Measurements from ENCODE around the gene ZFYVE21.

Gene ZFYVE21

DNA sequence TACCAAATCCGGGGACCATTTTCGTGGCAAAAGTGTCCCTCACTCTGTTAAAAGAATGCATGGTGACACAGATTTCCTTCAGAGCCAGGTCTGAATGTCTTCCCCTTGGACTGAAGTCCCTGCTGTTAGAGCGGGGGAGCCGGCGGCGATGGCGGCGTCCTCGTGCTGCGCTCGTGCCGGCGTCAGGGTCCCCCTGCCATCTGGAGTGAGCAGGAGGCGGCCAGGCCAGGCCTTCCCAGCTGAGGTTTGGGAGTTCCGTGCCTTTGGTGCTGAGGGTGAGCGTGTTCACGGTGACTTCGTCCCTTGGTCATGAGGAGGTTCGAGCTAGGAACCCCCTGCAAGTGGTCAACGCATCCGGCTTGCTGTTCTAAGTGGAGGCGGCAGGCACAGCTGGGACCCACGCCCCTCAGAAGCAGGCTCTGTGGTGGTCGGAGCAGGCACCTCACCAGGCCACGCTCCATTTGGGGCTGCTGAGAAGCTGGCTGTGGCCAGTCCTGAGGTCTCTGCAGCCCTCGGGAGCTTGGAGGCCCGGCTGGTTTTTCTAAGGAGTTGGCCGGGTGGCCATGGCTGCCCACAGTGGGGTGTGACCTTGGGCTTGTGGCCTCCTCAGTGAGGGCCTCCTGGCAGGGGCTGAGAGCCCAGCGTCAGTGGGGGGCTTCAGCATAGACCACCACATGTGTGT lies 9.5 kb downstream of the ZFYVE21 start:
- DNase-seq (ENCODE audit: low spot score) = no peak

DNA sequence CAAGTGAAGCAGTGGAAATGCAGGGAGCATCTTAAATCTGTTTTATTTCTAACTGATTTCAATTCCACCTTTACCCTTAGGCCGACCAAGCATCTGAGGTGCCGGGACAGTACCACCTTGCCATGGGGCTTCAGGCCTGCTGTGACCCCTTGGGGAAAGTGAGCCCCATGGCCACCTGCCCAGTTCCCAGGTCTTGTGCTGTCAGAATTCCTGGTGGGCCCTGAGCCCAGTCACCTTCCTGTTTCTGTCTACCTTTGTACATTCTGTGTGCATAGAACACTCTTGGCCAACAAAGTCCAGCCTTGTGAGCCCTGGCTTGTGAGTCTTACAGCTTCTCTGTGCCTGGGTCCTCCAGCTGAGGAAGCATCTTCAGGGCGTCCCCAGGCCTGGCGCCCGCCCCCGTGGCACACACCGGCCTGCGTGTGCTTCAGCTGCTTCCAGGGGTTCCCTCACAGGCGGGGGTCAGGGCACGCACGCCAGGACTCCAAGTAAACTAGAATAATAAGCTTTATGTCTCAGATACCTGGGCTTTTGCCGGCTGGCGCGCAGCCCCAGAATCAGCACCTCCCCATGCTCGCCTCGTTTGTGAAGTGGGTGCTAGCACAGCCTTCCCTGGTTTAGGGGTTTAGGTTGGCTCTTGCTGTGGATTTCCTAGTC lies 10.3 kb downstream of the ZFYVE21 start:
- DNase-seq (ENCODE audit: low spot score) = no peak

DNA sequence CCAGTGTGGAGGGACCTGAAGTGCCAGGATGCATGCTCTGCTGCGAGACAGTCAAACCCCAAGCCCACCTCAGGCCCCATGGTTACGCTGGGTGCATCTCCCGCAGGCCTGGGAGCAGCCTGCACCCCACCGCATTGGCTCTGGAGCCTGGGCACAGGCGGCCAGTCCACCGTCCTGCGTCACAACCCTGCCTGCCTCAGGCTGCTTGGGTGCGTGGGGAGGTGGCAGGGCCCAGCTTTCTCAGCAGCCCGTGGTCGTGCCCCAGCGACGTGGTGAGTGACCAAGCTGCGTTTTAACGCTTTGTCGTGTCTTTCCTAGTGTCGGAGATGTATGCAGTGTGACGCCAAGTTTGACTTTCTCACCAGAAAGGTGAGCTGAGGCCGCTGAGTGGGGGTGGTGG lies 10.9 kb downstream of the ZFYVE21 start:
- no peak for DNase-seq (ENCODE audit: low spot score)

DNA sequence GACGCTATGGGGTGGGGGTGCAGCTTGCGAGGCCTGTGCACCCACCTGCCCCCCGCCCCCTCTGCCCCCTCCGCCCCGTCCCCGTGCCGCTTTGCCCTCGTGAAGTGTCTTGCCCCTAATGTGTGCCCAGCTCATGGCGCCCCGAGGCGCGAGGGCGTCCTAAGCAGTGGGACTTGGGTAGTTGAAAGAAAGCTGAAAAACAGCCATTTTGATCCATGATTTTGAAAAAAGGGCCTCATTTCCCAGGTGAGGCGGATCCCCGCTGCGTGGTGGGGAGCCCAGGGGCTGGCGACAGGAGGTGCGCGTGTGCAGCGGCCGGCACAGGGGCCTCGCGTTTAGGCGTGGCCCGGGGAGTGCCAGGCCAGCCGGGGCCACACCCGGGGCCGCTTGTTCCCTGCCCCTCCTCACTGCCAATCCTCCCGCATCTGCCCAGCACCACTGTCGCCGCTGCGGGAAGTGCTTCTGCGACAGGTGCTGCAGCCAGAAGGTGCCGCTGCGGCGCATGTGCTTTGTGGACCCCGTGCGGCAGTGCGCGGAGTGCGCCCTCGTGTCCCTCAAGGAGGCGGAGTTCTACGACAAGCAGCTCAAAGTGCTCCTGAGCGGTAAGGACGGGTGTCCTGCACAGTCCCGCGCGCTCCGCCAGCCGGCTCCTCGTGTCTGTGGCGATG lies 11.8 kb downstream of the ZFYVE21 start:
- no peak for DNase-seq (ENCODE audit: low spot score)

- no peak for DNase-seq (ENCODE audit: low spot score)
Observed at GRCh38 chr14:103728141-103728540, 12.5 kb downstream of the ZFYVE21 start.

- DNase-seq (ENCODE audit: low spot score) = no peak
Observed at GRCh38 chr14:103728721-103729120, 13.1 kb downstream of the ZFYVE21 start.

- DNase-seq (ENCODE audit: low spot score) = no peak
Observed at GRCh38 chr14:103729496-103730448, 14.2 kb downstream of the ZFYVE21 start.

DNA sequence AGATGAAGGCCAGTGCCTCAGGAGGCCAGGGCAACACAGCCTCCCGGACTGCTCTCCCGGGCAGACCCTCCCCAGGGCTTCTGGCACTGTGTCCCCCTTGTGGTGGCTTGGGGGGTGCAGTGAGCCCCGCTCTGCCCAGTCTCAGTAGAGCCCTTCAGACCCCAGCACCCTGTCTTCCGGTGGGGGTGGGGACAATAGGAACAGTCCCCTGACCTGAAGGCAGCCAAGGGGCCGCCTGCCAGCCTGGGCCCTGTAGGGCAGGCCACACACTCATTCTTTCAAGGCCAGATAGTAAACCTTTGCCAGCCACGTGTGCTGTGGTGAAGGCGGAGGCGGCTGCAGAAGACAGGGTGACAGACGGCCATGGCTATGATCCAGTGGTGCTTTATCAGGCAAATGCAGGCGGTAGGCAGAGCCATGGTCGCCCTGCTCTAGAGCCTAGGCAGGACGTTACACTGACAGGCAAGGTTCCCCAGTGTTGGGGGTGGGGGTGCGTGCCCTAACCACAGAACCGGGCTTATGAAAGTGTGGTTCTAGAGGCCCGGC lies 15.0 kb downstream of the ZFYVE21 start:
- DNase-seq (ENCODE audit: low spot score) = no peak

- no peak for DNase-seq (ENCODE audit: low spot score)
Observed at GRCh38 chr14:103731481-103731880, 15.9 kb downstream of the ZFYVE21 start.

- no peak for DNase-seq (ENCODE audit: low spot score)
Observed at GRCh38 chr14:103731916-103732867, 16.6 kb downstream of the ZFYVE21 start.

DNA sequence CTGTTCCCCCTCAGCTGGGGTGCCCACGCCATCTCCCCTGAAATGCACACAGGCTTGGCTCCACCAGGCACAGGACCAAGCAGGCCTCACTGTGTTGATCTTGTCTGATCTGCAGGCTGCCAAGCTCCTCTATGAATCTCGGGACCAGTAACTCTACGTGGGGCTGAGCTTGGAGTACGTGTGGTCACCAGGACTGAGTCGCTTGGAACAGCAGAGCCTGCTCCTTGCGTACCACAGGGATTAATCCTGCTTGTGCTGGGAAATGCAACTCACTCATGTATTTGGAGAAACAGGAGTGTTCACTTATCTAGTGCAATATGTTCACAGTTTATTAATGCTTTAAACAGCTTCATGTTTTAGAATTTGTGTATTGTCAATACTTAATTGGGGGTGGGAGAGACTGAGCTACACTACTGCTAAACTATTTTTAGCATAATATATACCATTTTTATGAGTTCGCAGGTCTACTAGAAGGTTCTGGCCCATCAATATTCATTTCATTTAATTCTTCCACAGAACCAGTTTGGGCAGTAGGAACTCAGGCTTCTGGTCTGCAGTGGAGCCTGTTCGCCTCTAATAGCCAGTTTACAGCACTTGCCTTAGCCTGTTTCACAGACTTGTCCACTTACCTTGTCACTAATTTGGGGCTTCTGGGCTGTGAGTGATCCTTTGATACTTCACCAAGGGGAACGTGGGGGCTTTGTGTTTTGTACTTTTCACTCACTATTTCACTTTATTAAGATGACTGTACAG lies 17.4 kb downstream of the ZFYVE21 start:
- DNase-seq (ENCODE audit: low spot score) = no peak

DNA sequence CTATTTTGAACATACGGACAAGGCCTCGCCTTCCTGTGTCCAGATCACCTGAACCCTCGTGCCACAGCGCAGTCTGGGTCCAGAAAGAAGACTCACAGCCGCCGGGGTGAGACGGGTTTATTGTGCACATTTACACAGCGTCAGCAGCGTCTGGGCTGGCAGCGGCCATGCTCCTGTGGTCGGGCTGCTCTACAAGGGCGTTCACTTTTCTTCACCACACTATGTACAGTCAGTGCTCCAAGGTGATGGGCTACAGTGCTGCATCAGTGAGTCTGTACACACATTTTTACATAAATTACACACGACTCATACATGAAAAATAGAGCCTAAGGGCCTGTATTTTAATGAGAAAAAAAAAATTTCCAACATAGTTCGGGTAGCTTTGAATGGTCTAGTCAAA lies 18.0 kb downstream of the ZFYVE21 start:
- DNase-seq (ENCODE audit: low spot score) = no peak

GRCh38 chr14:103734081-103734888 lies 18.7 kb downstream of the ZFYVE21 start:
- DNase-seq (ENCODE audit: low spot score) = no peak

GRCh38 chr14:103735022-103735421 lies 19.4 kb downstream of the ZFYVE21 start:
- no peak for DNase-seq (ENCODE audit: low spot score)

DNA sequence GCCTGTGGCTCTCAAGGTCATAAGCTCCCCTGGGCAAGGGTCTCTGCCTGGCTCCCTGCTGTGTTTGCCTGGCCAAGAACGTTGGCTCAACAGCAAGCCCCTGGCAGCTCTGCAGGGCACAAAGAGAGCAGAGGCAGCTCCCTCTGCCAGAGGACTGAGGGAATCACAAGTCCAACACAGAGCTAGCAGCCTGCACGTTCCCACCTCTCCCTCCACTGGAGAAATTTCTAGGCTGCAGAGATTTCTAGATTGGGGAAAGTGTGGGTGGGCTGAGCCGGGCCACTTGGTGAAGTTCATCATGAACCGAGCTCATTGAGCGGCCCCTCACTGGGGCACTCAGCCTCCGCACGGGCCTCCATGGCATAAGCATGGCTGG lies 19.8 kb downstream of the ZFYVE21 start:
- DNase-seq (ENCODE audit: low spot score) = no peak

DNA sequence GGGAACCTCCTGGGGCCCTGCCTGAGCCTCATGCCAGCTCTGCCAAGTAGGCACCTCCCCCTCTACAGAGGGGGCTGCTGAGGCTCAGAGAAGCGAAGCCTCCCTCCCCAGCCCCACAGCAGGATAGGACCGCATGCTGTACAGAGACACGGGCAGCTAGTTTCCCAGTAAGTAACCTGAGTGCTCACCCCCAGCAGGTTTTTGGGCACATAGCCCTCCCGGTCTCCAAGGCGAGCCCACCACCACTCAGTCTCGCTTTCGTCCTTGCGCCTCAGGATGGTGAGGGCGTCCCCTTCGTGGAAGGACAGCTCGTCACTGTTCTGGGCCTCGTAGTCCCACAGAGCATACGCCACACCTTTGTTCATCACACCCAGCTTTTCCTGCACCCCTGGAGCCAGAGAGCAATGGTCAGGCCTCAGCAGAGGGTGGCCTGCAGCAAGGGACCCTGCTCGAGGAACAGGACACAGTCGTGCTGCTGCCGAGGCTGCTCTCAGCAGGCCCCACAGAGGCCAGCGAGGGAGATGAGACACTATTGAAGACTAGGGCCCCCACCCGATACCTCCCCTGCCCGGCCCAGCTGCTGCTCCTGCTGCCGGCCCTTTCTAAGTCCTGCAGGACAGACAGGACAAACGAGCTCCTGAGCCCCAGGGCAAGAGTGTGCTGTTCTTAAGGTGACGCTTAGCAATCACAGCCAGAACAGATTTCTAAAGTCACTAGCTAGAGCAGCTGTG lies 20.4 kb downstream of the ZFYVE21 start:
- no peak for DNase-seq (ENCODE audit: low spot score)

DNA sequence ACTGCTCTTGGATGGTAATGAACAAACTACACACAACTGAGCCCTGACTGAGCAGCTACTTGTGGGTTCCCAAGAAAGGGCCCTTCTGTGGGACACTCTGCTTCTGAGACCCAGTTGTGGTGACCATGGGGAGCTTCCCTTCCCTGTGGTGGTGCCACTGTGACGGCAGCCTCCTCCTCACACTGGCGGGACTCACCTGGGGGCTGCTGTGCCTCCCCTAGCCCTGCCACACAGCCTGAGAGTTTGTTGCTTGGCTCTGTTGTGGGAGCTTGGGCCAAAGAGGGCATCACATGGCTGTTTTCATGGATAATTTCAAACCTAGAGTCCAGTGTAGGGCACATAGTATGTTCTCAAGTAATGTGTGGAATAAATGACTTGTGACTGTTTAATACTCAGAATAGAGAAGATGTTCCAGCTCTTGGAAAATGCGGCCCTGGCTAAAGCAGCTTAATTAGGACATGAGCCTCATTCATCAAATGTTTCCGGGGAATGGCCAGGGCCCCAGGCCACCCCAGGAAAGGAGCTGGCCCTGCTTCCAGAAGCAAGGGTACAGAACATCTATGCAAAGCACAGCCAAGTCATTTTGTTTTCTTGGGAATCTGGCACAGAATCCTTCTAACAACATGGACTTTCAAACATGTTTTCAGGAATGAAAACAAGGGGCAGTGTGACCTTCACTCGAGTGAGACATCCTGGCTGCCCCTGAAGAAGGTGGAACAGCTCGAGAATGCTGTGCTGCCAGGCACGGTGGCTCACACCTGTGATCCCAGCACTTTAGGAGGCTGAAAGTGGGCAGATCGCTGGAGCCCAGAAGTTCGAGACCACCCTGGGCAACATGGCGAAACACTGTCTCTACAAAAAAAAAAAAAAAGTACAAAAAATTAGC lies 21.2 kb downstream of the ZFYVE21 start:
- DNase-seq (ENCODE audit: low spot score) = no peak

Measured in ecto neural progenitor cell (in vitro differentiated cells).